Vagina (tissue), 2 donors: ENCODE data around the gene THSD7B. TPM values are rescaled to one million over a fixed set of nuclear protein-coding genes. Genes with fewer than 3 reads are reported as not detected.

Source experiments
- DNase-seq, 2 donors: peaks; one replicate each; pipeline ENCODE4 v3.0.0-alpha.2; 2017; ENCODE audit errors: extremely low spot score in 2 of 2
- H3K27ac ChIP-seq: fragments of 200-600 bp; sonication (generic); one replicate; pipeline ENCODE4 v1.5.1; 2019
- H3K27me3 ChIP-seq: fragments of 200-600 bp; sonication (generic); one replicate; pipeline ENCODE4 v1.5.1; 2019
- H3K36me3 ChIP-seq, 2 donors: fragments of 200-600 bp; sonication (generic); one replicate each; pipeline ENCODE4 v1.5.1; 2017 to 2019
- H3K4me1 ChIP-seq: fragments of 200-600 bp; sonication (generic); one replicate; pipeline ENCODE4 v1.5.1; 2019
- H3K4me3 ChIP-seq, 2 donors: fragments of 200-600 bp; sonication (generic); 1 replicate in 1 of 2; 2 replicates in 1 of 2; pipeline ENCODE4 v1.5.1; 2016 to 2019
- H3K9me3 ChIP-seq: fragments of 200-600 bp; sonication (generic); one replicate; pipeline ENCODE4 v1.5.1; 2019
- POLR2A ChIP-seq, 2 donors: fragments of 450-650 bp; IDR thresholded peaks; one replicate each; pipeline ENCODE4 v1.6.1; 2017; ENCODE audit warnings: antibody characterized with exemption in 2 of 2, mild to moderate bottlenecking in 2 of 2, moderate library complexity in 2 of 2
- POLR2AphosphoS5 ChIP-seq, 2 donors: sonication (generic); formaldehyde crosslinking; IDR thresholded peaks; one replicate each; pipeline ENCODE4 v1.9.0; 2017; ENCODE audit warnings: antibody characterized with exemption in 2 of 2, mild to moderate bottlenecking in 2 of 2, low read depth in 1 of 2; ENCODE audit not compliant: insufficient read depth in 1 of 2
- intact Hi-C: fragments of 100-400 bp; cut with DNase I; formaldehyde crosslinking; loops from one replicate; pipeline ENCODE4 v1.15.1; 2023
- total RNA-seq: library from RNA; depleted of rRNA; stranded (reverse); fragments of >200 nt; gene quantifications from one replicate; pipeline ENCODE4 v1.2.3, GENCODE V29; 2016
- TF ChIP-seq, protein P1 (sequence below), 3 experiments: fragments of 450-650 bp in 2 of 3; fragments of 200-600 bp in 1 of 3; sonication (generic) in 1 of 3; IDR thresholded peaks; one replicate each; pipeline ENCODE4 v1.5.1; 2017 to 2019; ENCODE audit warnings: antibody characterized with exemption in 3 of 3, mild to moderate bottlenecking in 2 of 3, moderate library complexity in 2 of 3

Gene THSD7B
- total RNA-seq, 1 donor from 2014 or later: 0.49 TPM

DNA sequence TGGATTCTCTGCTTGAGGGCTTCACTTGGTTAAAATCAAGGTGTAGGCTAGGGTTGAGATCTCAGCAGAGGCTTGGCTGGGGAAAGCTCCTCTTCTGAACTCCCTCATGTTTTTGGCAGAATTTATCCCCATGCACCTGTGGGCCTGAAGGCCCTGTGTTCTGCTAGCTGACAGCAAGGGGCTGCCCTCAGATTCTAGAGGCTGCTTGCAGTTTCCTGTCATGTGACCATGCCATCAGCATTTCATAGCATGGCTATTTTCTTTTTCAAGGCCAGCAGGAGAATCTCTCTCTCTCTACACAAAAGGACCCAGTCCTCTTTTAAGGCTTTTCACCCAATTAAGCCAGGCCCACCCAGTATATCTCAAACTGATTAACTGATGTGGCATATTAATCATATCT, 684.1 kb downstream of the THSD7B start:
- DNase-seq: no peak
- no peaks in the 10 kb centered on the region for H3K27me3 ChIP-seq
- no peaks in the 10 kb centered on the region for H3K36me3 ChIP-seq

DNA sequence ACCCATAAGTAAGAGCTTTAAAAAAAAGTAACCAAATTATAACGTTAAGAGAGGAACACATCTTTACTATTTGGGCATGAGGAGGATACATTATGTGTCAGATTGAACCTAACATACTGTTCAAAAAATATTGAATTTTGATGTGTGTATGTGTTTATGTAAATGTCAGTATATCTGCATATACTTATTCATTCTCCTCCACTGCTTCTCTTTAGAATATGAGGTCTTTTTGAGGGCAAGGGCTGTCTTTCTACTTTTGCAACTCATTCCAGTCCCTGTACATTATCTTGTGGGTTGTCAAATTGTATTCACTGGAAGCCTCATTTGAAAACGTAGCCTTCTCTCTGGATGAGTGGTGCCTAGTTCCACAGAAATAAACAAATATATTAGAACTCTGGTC, 689.5 kb downstream of the THSD7B start:
- Histone ChIP-seq H3K36me3 (no peaks in the 10 kb centered on the region), H3K27me3 (no peaks in the 10 kb centered on the region), H3K4me1 (no peaks in the 10 kb centered on the region), H3K9me3 (no peaks in the 10 kb centered on the region), H3K4me3 (no peak overlapping the region), H3K27ac (no peak overlapping the region)
- TF ChIP-seq POLR2AphosphoS5 (IDR thresholded peaks at IDR 0.05; ENCODE audit: insufficient read depth in 1 of 2, low read depth in 1 of 2): no peak
- no peak for DNase-seq
- intact Hi-C loops: no loop called here

More for the DNA sequence above, 684.1 kb downstream of the THSD7B start:
- H3K4me3 ChIP-seq: no peak overlapping the region
- TF ChIP-seq, protein P1, sequence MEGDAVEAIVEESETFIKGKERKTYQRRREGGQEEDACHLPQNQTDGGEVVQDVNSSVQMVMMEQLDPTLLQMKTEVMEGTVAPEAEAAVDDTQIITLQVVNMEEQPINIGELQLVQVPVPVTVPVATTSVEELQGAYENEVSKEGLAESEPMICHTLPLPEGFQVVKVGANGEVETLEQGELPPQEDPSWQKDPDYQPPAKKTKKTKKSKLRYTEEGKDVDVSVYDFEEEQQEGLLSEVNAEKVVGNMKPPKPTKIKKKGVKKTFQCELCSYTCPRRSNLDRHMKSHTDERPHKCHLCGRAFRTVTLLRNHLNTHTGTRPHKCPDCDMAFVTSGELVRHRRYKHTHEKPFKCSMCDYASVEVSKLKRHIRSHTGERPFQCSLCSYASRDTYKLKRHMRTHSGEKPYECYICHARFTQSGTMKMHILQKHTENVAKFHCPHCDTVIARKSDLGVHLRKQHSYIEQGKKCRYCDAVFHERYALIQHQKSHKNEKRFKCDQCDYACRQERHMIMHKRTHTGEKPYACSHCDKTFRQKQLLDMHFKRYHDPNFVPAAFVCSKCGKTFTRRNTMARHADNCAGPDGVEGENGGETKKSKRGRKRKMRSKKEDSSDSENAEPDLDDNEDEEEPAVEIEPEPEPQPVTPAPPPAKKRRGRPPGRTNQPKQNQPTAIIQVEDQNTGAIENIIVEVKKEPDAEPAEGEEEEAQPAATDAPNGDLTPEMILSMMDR (IDR thresholded peaks at IDR 0.05): no peak
- no peak for TF ChIP-seq POLR2A (IDR thresholded peaks at IDR 0.05)
- TF ChIP-seq POLR2AphosphoS5 (IDR thresholded peaks at IDR 0.05; ENCODE audit: insufficient read depth in 1 of 2, low read depth in 1 of 2): no peak
- no peak overlapping the region for H3K27ac ChIP-seq
- H3K4me1 ChIP-seq: no peaks in the 10 kb centered on the region
- H3K9me3 ChIP-seq: no peaks in the 10 kb centered on the region
- intact Hi-C loops: no loop called here

DNA sequence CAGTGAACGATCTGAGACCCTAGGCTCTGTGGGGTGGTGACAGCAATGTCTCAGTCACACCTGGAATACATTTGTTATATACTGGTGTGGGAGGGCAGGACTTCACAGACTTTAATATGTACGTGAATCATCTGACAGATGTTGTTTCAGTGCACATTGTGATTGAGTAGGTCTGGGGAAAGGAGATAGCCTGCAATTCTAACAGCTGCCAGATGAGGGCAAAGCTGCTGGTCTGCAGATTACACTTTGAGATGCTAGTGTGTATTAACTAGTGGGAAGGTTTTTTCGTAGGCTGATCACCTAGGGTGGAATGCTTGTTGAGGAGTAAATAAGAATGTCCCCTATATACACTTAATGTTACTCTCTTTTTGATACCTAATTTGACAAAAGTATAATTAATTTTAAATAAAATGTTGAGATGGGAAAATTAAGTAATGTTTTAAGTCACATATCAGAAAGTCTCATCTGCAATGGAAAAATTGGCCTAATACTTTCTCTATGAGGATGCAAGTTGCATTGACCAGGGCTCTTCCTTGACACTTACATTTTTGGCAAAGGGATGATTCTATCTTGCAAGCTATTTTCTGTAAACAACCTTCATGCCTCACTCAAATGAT, 702.0 kb downstream of the THSD7B start:
- Histone ChIP-seq H3K9me3 (no peaks in the 10 kb centered on the region), H3K36me3 (no peaks in the 10 kb centered on the region), H3K27ac (no peak overlapping the region), H3K4me1 (no peaks in the 10 kb centered on the region), H3K4me3 (no peak overlapping the region), H3K27me3 (no peaks in the 10 kb centered on the region)
- DNase-seq: no peak
- TF ChIP-seq, protein P1 (IDR thresholded peaks at IDR 0.05): peak in 2 of 3 experiments; percentile 16 to 20
- no peak for TF ChIP-seq POLR2AphosphoS5 (IDR thresholded peaks at IDR 0.05; ENCODE audit: insufficient read depth in 1 of 2, low read depth in 1 of 2)
- intact Hi-C loops: no loop called here

GRCh38 chr2:137493261-137493660, 727.9 kb downstream of the THSD7B start:
- no peak for TF ChIP-seq POLR2A (IDR thresholded peaks at IDR 0.05)
- TF ChIP-seq POLR2AphosphoS5 (IDR thresholded peaks at IDR 0.05; ENCODE audit: insufficient read depth in 1 of 2, low read depth in 1 of 2): no peak
- TF ChIP-seq, protein P1 (IDR thresholded peaks at IDR 0.05): no peak
- H3K36me3 ChIP-seq: no peaks in the 10 kb centered on the region
- H3K27ac ChIP-seq: no peak overlapping the region
- H3K4me1 ChIP-seq: no peaks in the 10 kb centered on the region
- no peak for DNase-seq
- no peaks in the 10 kb centered on the region for H3K9me3 ChIP-seq
- no peaks in the 10 kb centered on the region for H3K27me3 ChIP-seq
- intact Hi-C loops: no loop called here
- H3K4me3 ChIP-seq: no peak overlapping the region

DNA sequence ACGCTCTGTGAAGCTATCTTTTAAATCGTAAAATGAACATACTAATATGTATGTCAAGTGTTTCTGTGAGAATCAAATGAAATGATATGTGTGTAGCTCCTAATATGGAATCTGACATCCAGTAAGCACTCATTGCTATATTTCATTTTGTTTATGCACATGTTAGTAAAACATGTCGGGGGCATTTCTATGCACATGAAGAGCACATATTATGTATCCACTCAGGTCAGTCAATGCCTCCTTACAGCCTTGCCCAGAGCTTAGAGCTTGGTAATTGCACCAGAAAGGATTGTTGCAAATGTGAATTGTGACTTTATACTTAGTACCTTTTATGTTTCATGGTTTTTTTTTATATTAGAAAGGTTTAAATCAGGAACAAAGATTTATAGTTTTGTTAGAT, 735.3 kb downstream of the THSD7B start:
- TF ChIP-seq, protein P1 (IDR thresholded peaks at IDR 0.05): no peak
- TF ChIP-seq POLR2AphosphoS5 (IDR thresholded peaks at IDR 0.05; ENCODE audit: insufficient read depth in 1 of 2, low read depth in 1 of 2): no peak
- no peak for TF ChIP-seq POLR2A (IDR thresholded peaks at IDR 0.05)
- Histone ChIP-seq H3K27me3 (no peaks in the 10 kb centered on the region), H3K4me1 (no peaks in the 10 kb centered on the region), H3K27ac (no peak overlapping the region), H3K9me3 (no peaks in the 10 kb centered on the region), H3K4me3 (no peak overlapping the region), H3K36me3 (no peaks in the 10 kb centered on the region)
- DNase-seq: no peak
- intact Hi-C loops: no loop called here
